Activated CD4-positive, CD25-positive, alpha-beta regulatory T cell treated with anti-CD3 and anti-CD28 coated beads, Interleukin-2, amount 50 U/mL, for 72 hours (primary cell): ENCODE data around the gene UHMK1.
"Not testable (repeated sequence)": the region's sequence is repeated elsewhere in the genome, so short reads cannot be mapped to it uniquely, and the experiment has no call there.

Experiments
- DNase-seq: peaks from one replicate; pipeline ENCODE4 v3.0.0; 2021

The UHMK1 gene

DNA sequence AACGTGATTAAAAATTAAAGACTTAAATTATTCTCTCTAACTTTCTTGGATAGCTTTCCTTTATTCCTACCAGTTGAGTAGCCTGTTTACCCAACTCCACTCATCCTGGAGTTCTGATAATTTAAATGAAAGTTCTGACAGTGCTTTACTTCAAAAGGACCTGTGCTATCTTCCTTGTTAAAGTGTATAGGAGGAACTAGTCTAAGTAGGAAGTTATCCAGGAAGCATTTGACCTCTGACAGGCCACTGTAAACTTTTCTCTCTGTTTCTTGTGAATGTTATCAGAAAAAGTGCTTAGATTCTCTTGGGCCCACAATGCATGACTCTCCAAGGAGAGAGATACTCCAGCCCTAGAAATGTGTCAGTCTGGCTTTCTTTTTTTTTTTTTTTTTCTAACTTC is 73.1 kb downstream of the UHMK1 start:
- no peak for DNase-seq

DNA sequence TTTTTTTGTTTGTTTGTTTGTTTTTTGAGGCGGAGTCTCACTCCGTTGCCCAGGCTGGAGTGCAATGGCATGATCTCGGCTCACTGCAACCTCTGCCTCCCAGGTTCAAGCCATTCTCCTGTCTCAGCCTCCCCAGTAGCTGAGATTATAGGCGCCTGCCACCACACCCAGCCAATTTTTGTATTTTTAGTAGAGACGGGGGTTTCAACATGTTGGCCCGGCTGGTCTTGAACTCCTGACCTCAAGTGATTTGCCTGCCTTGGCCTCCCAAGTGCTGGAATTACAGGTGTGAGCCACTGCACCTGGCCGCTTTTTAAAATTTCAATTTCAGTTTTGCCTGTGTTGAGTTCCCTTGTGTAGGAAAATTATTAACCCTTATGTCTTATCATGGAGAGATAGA is 73.5 kb downstream of the UHMK1 start:
- DNase-seq, result not testable (repeated sequence)

DNA sequence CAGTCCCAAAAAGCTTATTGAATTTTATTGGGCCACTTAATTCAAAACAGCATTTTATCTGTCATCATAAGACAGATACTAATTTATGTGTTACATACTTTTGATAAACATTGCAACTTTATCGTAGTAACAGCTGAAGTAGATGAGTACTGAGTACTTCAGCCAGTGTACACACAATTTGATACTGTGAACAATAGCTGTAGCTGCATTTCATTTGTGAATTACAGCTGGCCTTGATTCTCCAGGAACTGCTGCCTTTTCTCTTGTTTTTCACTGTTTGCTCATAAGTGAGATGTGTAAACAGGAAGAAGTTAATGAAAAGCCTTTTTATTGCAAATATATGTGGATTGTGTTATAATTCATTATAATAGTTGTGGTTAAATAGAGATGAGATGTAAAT is 74.1 kb downstream of the UHMK1 start:
- DNase-seq, result no peak

DNA sequence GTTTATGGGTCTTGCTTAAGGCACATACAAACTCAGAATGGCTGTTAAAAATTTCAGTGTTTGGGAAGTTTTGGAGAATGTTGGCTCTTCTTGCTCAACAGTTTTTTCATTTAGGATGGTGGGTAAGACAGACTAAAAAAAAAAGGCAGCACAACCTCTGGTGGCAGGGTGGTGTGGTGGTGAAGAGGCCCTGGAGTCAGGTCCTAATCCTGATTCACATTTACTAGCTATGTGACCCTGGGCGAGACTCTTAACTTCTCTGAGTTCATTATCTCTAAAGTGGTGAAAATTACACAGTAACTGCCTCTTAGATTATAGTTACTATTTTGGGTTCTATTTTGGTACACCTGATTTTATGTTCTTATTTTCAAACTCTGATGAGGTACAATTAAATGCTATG is 75.5 kb downstream of the UHMK1 start:
- no peak for DNase-seq

DNA sequence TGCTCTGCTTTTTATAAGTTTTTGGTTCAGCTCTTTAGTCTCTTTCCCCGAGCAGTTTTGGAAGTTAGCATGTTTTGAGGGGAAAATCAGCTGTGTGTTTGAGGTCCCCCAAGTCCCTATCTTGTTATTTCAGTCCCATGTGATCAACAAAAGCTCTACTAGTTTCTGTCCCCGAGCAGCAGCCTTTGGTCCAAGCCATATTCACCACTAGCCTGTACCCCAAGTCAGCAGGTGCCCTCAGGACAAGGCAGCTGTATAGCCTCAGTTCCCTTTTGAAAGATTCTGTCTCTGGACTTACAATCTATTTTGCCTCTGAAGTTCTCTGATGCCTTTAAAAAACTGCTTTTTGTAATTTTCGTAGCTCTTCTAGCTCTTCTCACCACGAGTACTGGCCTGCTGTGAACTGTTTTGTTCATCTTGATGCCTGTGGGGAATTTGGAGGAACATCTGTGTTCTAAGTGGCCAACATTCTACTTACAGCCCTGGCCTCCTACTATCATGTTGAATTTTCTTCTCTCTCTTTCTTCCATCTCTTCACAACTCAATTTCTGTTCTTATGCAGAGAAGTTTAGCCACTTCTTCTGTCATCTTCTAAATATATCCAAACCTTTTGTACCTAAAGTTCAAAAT is 80.6 kb downstream of the UHMK1 start:
- no peak for DNase-seq

DNA sequence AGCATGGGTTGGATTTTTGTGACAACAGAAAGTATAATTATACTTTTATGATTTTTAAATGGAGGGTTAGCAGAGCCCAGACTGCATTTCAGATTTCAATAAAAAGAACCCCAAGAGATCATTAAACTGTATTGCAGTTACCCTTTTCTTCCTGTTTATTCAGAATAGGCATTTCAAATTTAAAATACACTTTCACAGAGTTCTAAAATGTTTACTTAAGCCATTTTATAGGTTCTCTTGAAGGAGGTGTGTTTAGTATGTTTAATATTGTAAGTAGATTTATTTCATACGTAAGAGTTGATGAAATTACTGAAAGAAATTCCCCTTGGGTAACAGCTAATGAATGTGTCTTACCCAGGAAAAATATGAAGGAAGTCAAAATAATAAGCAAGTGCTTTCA is 81.3 kb downstream of the UHMK1 start:
- no peak for DNase-seq
